GM13976 (cell line): ENCODE data around the gene MIGA1.

Experiments
- DNase-seq: peaks from one replicate; pipeline ENCODE4 v3.0.0; 2012; ENCODE audit warnings: low spot score
- in situ Hi-C: fragments of 300-500 bp; cut with MboI; formaldehyde crosslinking; loops from one replicate; pipeline ENCODE4 v1.12.0; 2022; ENCODE audit warnings: low sequenced_read_pairs, mixed read lengths, inconsistent platforms; ENCODE audit not compliant: unreplicated experiment
- TF ChIP-seq, protein P1 (sequence below): IDR thresholded peaks from 2 replicates; pipeline ENCODE4 v1.5.1; 2012; ENCODE audit warnings: borderline replicate concordance, mild to moderate bottlenecking; ENCODE audit not compliant: insufficient read depth; ENCODE audit errors: extremely low read depth, missing control alignments, control extremely low read depth

The MIGA1 gene

DNA sequence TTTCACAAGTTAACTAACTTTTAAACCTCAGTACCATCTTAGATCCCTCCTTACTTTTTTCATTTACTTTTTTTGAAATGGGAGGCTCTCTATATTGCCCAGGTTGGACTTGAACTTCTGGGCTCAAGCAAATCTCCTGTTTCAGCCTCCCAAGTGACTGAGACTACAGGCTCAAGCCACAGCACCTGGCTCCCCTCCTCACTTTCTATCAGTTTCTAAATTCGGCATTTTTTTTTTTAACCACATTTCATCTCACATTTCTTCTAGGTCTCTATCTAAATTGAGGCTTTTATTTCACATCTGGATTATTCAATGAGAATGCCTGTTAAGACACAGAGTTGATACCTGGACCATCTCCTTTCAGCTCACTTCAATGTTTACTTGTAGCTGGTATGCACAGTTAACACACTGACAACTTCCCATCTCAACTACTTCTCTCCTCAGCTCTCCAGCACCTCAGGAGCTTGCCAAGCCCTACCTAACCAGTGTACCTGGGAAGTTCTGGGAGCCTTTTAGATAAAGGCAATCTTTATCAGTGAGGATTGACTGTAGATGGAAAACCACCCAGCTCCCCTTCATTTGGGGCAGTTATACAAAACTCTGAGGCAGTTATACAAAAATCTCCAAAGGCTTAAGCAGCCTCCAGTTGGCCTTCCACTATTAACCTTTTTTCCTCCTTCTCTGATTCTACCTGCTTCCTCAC, 23.2 kb upstream of the MIGA1 start:
- no peak for DNase-seq
- in situ Hi-C loops: no loop called here
- TF ChIP-seq, protein P1, sequence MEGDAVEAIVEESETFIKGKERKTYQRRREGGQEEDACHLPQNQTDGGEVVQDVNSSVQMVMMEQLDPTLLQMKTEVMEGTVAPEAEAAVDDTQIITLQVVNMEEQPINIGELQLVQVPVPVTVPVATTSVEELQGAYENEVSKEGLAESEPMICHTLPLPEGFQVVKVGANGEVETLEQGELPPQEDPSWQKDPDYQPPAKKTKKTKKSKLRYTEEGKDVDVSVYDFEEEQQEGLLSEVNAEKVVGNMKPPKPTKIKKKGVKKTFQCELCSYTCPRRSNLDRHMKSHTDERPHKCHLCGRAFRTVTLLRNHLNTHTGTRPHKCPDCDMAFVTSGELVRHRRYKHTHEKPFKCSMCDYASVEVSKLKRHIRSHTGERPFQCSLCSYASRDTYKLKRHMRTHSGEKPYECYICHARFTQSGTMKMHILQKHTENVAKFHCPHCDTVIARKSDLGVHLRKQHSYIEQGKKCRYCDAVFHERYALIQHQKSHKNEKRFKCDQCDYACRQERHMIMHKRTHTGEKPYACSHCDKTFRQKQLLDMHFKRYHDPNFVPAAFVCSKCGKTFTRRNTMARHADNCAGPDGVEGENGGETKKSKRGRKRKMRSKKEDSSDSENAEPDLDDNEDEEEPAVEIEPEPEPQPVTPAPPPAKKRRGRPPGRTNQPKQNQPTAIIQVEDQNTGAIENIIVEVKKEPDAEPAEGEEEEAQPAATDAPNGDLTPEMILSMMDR: no peak

DNA sequence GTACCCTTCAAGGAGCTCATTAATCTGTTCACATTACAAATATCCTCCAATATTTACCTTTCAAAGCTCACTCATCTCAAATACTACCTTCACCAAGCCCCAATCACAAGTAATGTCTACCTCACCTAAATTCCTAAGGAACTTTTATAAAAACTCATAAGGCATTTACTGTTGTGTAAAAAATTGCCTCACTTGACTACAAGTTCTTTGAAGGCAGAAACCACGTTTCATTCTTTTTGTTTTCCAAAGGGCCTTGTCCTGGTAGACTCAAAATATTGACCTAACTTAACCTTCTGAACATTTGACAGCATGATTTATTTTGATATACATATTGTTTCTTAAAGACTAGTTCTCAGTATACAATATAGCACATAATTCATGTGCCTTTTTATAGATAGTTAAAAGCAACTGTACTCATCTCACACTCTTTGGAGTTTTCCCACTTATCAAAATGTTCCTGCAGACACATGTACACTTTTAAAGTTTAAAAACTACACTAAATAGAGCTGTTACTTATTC, 22.3 kb upstream of the MIGA1 start:
- in situ Hi-C loops: no loop called here
- TF ChIP-seq, protein P1: no peak
- DNase-seq: no peak

- no peak for DNase-seq
- in situ Hi-C loops: no loop called here
Measured at GRCh38 chr1:77757603-77758002, 21.8 kb upstream of the MIGA1 start.

DNA sequence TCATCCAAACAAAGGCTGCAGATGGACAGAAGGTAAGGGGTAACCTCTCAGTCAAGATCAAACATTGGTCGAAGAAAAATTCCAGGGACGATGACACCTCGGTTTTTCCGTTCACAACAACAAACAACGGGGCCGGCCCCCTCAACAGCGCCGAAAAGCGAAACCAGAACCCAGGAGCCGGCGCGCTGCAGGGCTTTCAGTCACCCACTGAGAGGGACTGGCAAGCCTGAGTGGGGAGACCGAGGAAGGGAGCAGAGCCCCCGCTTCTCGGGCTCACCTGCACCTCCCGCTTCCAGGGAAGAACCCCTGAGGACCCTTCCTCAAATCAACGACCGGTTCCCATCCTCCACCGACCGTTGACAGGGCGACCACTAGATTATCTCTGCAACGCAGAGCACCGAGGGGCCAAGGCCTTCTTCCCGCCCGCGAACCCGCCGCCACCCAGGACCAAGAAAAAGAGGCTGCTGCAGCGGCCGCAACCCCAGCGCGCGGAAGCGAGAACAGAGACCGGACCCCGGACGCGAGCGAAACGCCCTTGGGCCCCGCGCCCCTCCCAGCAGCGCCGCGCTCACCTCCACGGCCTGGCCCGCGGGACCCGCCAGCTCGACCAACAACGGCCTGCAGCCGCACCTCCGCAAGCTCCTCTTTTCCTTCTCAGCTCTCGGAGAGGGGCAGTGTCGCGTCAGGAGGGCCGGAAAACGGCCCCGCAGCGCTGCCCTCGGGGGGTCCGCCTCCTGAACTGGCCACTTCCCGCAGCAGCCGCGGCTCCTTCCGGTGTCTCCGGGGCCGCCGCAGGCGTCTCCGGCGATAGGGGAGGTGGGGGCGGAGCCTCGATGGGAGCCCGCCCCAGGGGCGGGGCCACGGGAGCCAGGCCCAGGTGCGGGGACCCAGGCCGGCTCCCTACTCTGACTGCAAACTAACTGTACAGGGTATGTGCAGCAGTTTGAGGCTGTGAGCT, 20.1 kb upstream of the MIGA1 start, which contains the start of gene USP33:
USP33 (minus strand) TSS at position 782 of the 958 bp plus-strand sequence. CDS start 18,155 bp downstream, outside the sequence.
- peak; percentile 95 for DNase-seq
- in situ Hi-C loops: no loop called here
- TF ChIP-seq, protein P1: no peak

More at GRCh38 chr1:77757603-77758002, 21.8 kb upstream of the MIGA1 start:
- TF ChIP-seq, protein P1: no peak

GRCh38 chr1:77762072-77762476, 17.4 kb upstream of the MIGA1 start:
- DNase-seq: no peak
- in situ Hi-C loops: no loop called here
- TF ChIP-seq, protein P1: no peak

- DNase-seq: no peak
- in situ Hi-C loops: no loop called here
- TF ChIP-seq, protein P1: no peak
Measured at GRCh38 chr1:77768006-77768405, 11.4 kb upstream of the MIGA1 start.
